Dendritic cell treated with granulocyte-macrophage colony-stimulating factor and Interleukin-4, amounts not matched to agents 40 ng/mL and 50 ng/mL, for 4 days (primary cell): ENCODE data around the gene INO80.

ENCODE experiments used
- H3K27ac Mint-ChIP-seq: one replicate; pipeline ENCODE4 v1.8.0; 2022; ENCODE audit warnings: mild to moderate bottlenecking, mixed read lengths
- H3K27me3 Mint-ChIP-seq: one replicate; pipeline ENCODE4 v1.8.0; 2022; ENCODE audit warnings: mild to moderate bottlenecking, mixed read lengths
- H3K36me3 Mint-ChIP-seq: one replicate; pipeline ENCODE4 v1.8.0; 2022; ENCODE audit warnings: low read depth, mixed read lengths
- H3K4me1 Mint-ChIP-seq: one replicate; pipeline ENCODE4 v1.8.0; 2022; ENCODE audit warnings: low read depth, mixed read lengths
- H3K4me3 Mint-ChIP-seq: one replicate; pipeline ENCODE4 v1.8.0; 2022; ENCODE audit warnings: mild to moderate bottlenecking, moderate library complexity, mixed read lengths
- H3K9me3 Mint-ChIP-seq: one replicate; pipeline ENCODE4 v1.8.0; 2022; ENCODE audit warnings: mixed read lengths
- intact Hi-C: fragments of 100-400 bp; cut with micrococcal nuclease; formaldehyde crosslinking; loops from one replicate; pipeline ENCODE4 v1.15.0; 2022

INO80 gene

DNA sequence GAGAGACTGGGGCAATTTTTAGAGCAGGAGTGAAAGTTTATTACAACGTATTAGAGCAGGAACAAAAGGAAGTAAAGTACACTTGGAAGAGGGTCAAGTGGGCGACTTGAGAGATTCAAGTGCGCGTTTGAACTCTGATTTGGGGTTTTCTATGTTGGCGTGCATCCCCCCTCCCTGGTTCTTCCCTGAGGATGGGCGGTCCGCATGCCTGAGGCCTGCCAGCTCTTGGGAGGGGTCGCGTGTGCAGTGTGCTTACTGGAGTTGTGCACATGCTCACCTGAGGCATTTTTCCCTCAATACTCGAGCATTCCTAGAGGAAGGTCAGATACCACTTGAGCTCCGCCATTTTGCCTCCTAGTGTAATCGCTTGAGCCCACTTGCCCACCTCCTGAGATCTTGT is 173.2 kb downstream of the INO80 start:
- Mint-ChIP-seq H3K36me3 (no peaks in the 10 kb centered on the region), H3K27ac (peak overlapping the region; percentile 83), H3K4me1 (peaks cover 48% of the 10 kb centered on the region), H3K9me3 (no peaks in the 10 kb centered on the region), H3K4me3 (peak overlapping the region; percentile 69), H3K27me3 (peaks cover 12% of the 10 kb centered on the region)
- intact Hi-C loops: loop anchor here (5.0 kb wide), 1 partner anchor 36 kb away; no protein-coding TSS in a partner anchor

GRCh38 chr15:40942337-40942854 is 173.7 kb downstream of the INO80 start:
- H3K27me3 Mint-ChIP-seq: peaks cover 15% of the 10 kb centered on the region
- intact Hi-C loops: loop anchor here (5.0 kb wide), 1 partner anchor 35 kb away; no protein-coding TSS in a partner anchor
- peak overlapping the region; percentile 83 for H3K27ac Mint-ChIP-seq
- no peaks in the 10 kb centered on the region for H3K9me3 Mint-ChIP-seq
- H3K4me1 Mint-ChIP-seq: peaks cover 48% of the 10 kb centered on the region
- H3K4me3 Mint-ChIP-seq: peak overlapping the region; percentile 69
- H3K36me3 Mint-ChIP-seq: no peaks in the 10 kb centered on the region

- Mint-ChIP-seq H3K9me3 (no peaks in the 10 kb centered on the region), H3K27ac (peak overlapping the region; percentile 83), H3K4me3 (peak overlapping the region; percentile 69), H3K36me3 (no peaks in the 10 kb centered on the region), H3K27me3 (peaks cover 15% of the 10 kb centered on the region), H3K4me1 (peaks cover 48% of the 10 kb centered on the region)
- intact Hi-C loops: loop anchor here (5.0 kb wide), 1 partner anchor 34 kb away; no protein-coding TSS in a partner anchor
Measured at GRCh38 chr15:40941528-40942336, 174.3 kb downstream of the INO80 start.

GRCh38 chr15:40941068-40941527 is 175.0 kb downstream of the INO80 start:
- H3K4me1 Mint-ChIP-seq: peaks cover 48% of the 10 kb centered on the region
- H3K27ac Mint-ChIP-seq: peak overlapping the region; percentile 83
- intact Hi-C loops: loop anchor here (5.0 kb wide), 1 partner anchor 34 kb away; no protein-coding TSS in a partner anchor
- H3K36me3 Mint-ChIP-seq: no peaks in the 10 kb centered on the region
- H3K9me3 Mint-ChIP-seq: no peaks in the 10 kb centered on the region
- peaks cover 17% of the 10 kb centered on the region for H3K27me3 Mint-ChIP-seq
- peak overlapping the region; percentile 59 for H3K4me3 Mint-ChIP-seq

DNA sequence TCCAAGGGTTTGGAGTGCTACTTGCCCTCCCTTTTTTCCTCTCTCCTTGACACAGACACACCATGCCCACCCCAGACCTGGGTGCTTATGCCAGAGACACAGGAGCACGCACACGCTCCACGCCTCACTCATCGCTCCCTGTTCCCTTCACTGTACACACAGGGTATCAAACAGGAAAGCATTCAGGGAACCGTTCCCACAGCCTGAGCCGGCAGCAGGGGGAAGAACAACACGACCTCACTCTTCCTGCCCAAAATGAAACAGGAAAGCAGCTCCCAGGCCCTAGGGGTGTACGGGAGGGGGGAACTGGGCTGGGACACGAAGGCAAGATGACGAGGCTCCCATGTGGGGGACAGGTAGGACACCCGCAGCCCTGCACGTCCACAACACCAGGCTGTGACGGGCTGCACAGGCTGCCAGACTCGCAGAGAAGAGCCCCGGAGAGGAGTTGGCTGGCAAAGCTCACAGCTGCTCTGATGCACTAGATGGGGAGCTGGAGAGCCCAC is 175.7 kb downstream of the INO80 start:
- H3K27ac Mint-ChIP-seq: peak overlapping the region; percentile 83
- peaks cover 17% of the 10 kb centered on the region for H3K27me3 Mint-ChIP-seq
- intact Hi-C loops: loop anchor here (5.0 kb wide), 1 partner anchor 33 kb away; no protein-coding TSS in a partner anchor
- peak overlapping the region; percentile 59 for H3K4me3 Mint-ChIP-seq
- H3K9me3 Mint-ChIP-seq: no peaks in the 10 kb centered on the region
- no peaks in the 10 kb centered on the region for H3K36me3 Mint-ChIP-seq
- H3K4me1 Mint-ChIP-seq: peaks cover 48% of the 10 kb centered on the region

GRCh38 chr15:40938536-40938870 is 177.6 kb downstream of the INO80 start:
- no peaks in the 10 kb centered on the region for H3K36me3 Mint-ChIP-seq
- intact Hi-C loops: no loop called here
- H3K27me3 Mint-ChIP-seq: peaks cover 13% of the 10 kb centered on the region
- no peaks in the 10 kb centered on the region for H3K9me3 Mint-ChIP-seq
- H3K27ac Mint-ChIP-seq: peak overlapping the region; percentile 14
- no peak overlapping the region for H3K4me3 Mint-ChIP-seq
- H3K4me1 Mint-ChIP-seq: peaks cover 42% of the 10 kb centered on the region

DNA sequence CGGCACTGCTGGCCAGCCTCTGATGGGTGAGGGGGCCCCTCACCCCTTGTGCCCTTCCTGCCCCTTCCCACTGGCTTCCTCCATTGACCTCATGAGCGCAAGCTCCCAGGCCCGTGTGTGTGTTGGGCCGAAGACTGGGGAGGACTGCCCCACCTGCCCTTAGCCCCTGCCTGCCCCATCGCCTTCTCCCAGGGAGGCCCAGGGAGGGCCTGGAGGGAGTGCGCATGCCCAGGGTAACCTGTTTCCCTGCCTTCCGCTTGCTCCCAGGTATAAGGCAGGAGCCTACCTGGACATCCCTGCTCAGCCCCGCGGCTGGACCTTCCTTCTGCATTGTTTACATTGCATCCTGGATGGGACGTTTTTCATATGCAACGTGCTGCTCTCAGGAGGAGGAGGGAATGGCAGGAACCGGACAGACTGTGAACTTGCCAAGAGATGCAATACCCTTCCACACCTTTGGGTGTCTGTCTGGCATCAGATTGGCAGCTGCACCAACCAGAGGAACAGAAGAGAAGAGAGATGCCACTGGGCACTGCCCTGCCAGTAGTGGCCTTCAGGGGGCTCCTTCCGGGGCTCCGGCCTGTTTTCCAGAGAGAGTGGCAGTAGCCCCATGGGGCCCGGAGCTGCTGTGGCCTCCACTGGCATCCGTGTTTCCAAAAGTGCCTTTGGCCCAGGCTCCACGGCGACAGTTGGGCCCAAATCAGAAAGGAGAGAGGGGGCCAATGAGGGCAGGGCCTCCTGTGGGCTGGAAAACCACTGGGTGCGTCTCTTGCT is 178.1 kb downstream of the INO80 start:
- intact Hi-C loops: no loop called here
- no peaks in the 10 kb centered on the region for H3K9me3 Mint-ChIP-seq
- H3K36me3 Mint-ChIP-seq: no peaks in the 10 kb centered on the region
- H3K27me3 Mint-ChIP-seq: peaks cover 16% of the 10 kb centered on the region
- H3K27ac Mint-ChIP-seq: peak overlapping the region; percentile 14
- no peak overlapping the region for H3K4me3 Mint-ChIP-seq
- peaks cover 44% of the 10 kb centered on the region for H3K4me1 Mint-ChIP-seq

GRCh38 chr15:40936709-40937666 is 179.1 kb downstream of the INO80 start:
- H3K4me3 Mint-ChIP-seq: no peak overlapping the region
- H3K4me1 Mint-ChIP-seq: peaks cover 46% of the 10 kb centered on the region
- intact Hi-C loops: no loop called here

DNA sequence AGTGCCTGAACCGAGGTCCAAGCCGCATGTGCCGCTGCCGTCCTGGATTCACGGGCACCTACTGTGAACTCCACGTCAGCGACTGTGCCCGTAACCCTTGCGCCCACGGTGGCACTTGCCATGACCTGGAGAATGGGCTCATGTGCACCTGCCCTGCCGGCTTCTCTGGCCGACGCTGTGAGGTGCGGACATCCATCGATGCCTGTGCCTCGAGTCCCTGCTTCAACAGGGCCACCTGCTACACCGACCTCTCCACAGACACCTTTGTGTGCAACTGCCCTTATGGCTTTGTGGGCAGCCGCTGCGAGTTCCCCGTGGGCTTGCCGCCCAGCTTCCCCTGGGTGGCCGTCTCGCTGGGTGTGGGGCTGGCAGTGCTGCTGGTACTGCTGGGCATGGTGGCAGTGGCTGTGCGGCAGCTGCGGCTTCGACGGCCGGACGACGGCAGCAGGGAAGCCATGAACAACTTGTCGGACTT is 179.8 kb downstream of the INO80 start:
- H3K4me1 Mint-ChIP-seq: peaks cover 44% of the 10 kb centered on the region
- H3K27me3 Mint-ChIP-seq: peaks cover 29% of the 10 kb centered on the region
- H3K9me3 Mint-ChIP-seq: no peaks in the 10 kb centered on the region
- H3K4me3 Mint-ChIP-seq: no peak overlapping the region
- H3K27ac Mint-ChIP-seq: no peak overlapping the region
- H3K36me3 Mint-ChIP-seq: no peaks in the 10 kb centered on the region
- intact Hi-C loops: no loop called here

More at GRCh38 chr15:40936709-40937666, 179.1 kb downstream of the INO80 start:
- no peaks in the 10 kb centered on the region for H3K36me3 Mint-ChIP-seq
- no peaks in the 10 kb centered on the region for H3K9me3 Mint-ChIP-seq
- peaks cover 22% of the 10 kb centered on the region for H3K27me3 Mint-ChIP-seq
- H3K27ac Mint-ChIP-seq: no peak overlapping the region

DNA sequence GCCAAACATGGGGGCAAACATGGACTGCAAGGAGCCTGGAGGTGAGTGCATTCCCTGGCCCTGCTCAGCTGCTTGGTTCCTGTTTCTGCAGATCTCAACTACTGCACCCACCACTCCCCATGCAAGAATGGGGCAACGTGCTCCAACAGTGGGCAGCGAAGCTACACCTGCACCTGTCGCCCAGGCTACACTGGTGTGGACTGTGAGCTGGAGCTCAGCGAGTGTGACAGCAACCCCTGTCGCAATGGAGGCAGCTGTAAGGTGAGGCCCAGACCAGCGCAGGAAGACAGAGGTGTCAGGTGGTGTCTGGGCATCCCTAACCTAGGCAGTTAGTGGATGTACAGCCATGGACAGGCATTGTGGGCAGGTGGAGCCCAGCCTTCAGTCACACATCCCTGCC is 181.6 kb downstream of the INO80 start:
- Mint-ChIP-seq H3K4me3 (no peak overlapping the region), H3K4me1 (peaks cover 44% of the 10 kb centered on the region), H3K9me3 (no peaks in the 10 kb centered on the region), H3K27ac (no peak overlapping the region), H3K36me3 (no peaks in the 10 kb centered on the region), H3K27me3 (peaks cover 47% of the 10 kb centered on the region)
- intact Hi-C loops: no loop called here

DNA sequence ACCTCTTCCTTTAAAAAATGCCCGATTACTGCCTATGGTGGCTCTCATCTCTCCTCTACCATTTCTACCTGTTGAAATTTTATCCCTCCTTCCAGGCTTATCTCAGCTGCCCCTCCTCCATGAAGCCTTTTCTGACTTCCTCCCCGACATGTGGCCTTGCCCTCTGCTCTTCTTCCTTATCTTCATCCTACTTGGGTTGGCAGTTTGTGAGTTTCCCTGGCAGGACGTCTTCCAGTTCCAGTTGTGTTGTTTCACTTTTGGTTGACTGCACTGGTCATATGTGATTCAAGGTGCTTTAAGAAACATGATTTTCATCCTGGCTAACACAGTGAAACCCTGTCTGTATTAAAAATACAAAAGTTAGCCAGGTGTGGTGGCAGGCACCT is 182.6 kb downstream of the INO80 start:
- H3K27me3 Mint-ChIP-seq: peaks cover 57% of the 10 kb centered on the region

DNA sequence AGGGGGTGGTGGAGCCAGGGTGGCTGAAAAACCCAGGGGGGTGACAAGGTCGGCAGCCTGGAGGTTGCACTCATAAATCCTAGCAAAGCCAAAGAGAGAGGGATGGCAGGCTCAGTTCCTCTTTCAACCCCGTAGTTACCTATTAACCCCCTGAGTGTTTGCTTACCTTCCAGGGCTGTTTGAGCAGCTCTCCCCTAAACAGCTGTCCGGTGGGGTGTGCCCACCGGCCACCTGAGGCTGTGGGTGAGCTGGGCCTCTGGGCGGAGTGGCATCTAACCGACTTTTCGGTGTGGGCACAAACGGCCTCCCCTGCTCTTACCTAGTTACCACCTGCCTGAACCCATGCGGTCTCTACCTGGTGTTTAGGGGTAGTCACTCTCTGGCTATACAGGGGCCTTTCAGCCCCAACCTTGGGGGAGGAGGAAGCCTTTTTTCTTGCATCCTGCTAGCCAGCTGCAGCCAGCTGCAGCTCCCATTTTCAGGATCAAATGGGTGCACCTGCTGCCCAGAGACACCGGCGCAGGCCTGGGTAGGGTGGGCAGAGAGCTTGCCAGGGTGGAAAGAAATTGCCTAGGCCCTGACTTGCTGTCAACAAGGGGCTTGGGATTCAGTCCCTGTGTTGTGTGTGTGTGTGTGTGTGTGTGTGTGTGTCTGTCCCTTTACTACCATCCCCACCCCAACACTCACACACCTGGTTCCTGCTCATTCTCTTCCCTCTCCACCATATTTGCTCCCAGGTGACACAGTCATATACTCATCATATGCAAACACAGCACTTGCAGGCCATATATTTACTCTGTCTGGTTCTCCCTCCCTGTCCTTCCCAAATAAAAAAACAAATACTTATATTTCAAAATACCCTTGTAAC is 183.2 kb downstream of the INO80 start:
- intact Hi-C loops: no loop called here
- Mint-ChIP-seq H3K27me3 (peaks cover 62% of the 10 kb centered on the region), H3K9me3 (no peaks in the 10 kb centered on the region), H3K4me1 (peaks cover 50% of the 10 kb centered on the region), H3K27ac (no peak overlapping the region), H3K36me3 (no peaks in the 10 kb centered on the region), H3K4me3 (no peak overlapping the region)

More for the DNA sequence above, 182.6 kb downstream of the INO80 start:
- Mint-ChIP-seq H3K27ac (no peak overlapping the region), H3K4me1 (peaks cover 48% of the 10 kb centered on the region), H3K4me3 (no peak overlapping the region), H3K36me3 (no peaks in the 10 kb centered on the region), H3K9me3 (no peaks in the 10 kb centered on the region)
- intact Hi-C loops: no loop called here
